Thymus (tissue), 11 donors: ENCODE data around the gene EDC3. TPM values are rescaled to one million over a fixed set of nuclear protein-coding genes. Genes with fewer than 3 reads are reported as not detected.

Experiments used
- DNase-seq, 9 donors: peaks; one replicate each; pipeline ENCODE4 v3.0.0-alpha.2; 2013; ENCODE audit warnings: low spot score in 9 of 9, low read depth in 6 of 9, missing footprints in 1 of 9
- H3K27ac ChIP-seq, 2 donors: one replicate each; pipeline ENCODE4 v1.5.1; 2013; ENCODE audit warnings: control low read depth in 1 of 2, low read depth in 1 of 2, low read length in 1 of 2, mild to moderate bottlenecking in 1 of 2, moderate library complexity in 1 of 2
- H3K27me3 ChIP-seq, 2 donors: one replicate each; pipeline ENCODE4 v1.5.1; 2013; ENCODE audit warnings: low read length in 1 of 2; ENCODE audit not compliant: control insufficient read depth in 2 of 2, insufficient read depth in 1 of 2
- H3K36me3 ChIP-seq, 2 donors: one replicate each; pipeline ENCODE4 v1.5.1; 2013; ENCODE audit warnings: low read length in 1 of 2, mild to moderate bottlenecking in 1 of 2, moderate library complexity in 1 of 2; ENCODE audit not compliant: control insufficient read depth in 2 of 2, insufficient read depth in 2 of 2
- H3K4me1 ChIP-seq, 2 donors: one replicate each; pipeline ENCODE4 v1.5.1; 2013; ENCODE audit warnings: low read length in 2 of 2; ENCODE audit not compliant: control insufficient read depth in 2 of 2, insufficient read depth in 2 of 2
- H3K4me3 ChIP-seq, 2 donors: one replicate each; pipeline ENCODE4 v1.5.1; 2013; ENCODE audit warnings: low read length in 2 of 2, control low read depth in 1 of 2, mild to moderate bottlenecking in 1 of 2
- H3K9me3 ChIP-seq, 2 donors: one replicate each; pipeline ENCODE4 v1.5.1; 2013; ENCODE audit warnings: low read length in 1 of 2, mild to moderate bottlenecking in 1 of 2; ENCODE audit not compliant: control insufficient read depth in 2 of 2, insufficient read depth in 1 of 2
- WGBS: extraction: QIAGEN DNeasy Blood & Tissue Kit; methylation state at CpG from one replicate; pipeline ENCODE4 v1.1.7; 2013; 5-methylcytosine and 5-hydroxymethylcytosine counted together
- polyA plus RNA-seq: library from polyadenylated mRNA; stranded (reverse); fragments of 200-250 nt; gene quantifications from one replicate; pipeline ENCODE4 v1.2.3, GENCODE V29; 2013
- total RNA-seq: library from RNA; stranded (reverse); fragments of 120-200 nt; gene quantifications from one replicate; pipeline ENCODE4 v1.2.4, GENCODE V29; 2013
- donor health status: healthy.

EDC3 gene
- total and polyA plus RNA-seq, 2 donors: 10.1 to 14.6 TPM

DNA sequence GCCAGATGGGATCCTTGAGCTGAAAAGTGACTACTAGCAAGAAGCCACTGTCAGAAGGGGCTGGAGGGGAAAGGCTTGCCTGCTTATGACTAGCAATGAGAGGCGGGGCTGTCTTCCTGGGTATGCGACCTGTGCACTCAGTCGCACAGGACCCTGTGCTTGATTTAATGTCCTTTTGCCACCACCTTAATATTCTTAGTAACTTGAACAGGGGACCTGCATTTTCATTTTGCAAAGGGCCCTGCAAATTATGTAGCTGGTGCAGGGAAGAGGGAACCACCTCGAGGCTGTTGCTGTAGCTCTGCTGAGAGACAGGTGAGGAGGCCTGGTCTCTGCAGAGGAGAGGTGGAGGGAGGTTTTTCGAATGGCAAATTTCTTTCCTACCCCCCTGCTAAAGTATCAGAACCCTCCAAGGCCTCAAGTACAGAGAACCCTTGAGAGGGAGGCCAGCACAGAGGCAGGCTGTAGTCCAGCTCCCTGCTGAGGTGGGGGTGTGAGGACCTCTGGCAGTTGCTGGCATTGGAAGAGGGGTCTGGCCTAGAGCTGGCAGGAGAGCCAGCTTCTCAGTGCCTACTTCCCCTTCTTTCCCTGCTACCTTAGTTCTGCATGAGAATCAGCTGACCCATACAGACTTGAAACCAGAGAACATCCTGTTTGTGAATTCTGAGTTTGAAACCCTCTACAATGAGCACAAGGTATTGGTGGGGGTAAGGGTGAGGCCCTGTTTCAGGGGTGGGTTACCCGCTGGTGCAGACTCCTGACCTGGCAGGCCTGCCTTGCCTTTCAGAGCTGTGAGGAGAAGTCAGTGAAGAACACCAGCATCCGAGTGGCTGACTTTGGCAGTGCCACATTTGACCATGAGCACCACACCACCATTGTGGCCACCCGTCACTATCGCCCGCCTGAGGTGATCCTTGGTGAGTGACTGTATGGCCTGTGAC lies 68.8 kb downstream of the EDC3 start:
- Histone ChIP-seq H3K4me1 (no peaks in the 10 kb centered on the region), H3K36me3 (peaks cover 95 to 97% of the 10 kb centered on the region in 2 donors), H3K9me3 (no peaks in the 10 kb centered on the region), H3K27ac (no peak overlapping the region), H3K27me3 (no peaks in the 10 kb centered on the region), H3K4me3 (no peak overlapping the region)
- DNase-seq: no peak
- 90% methylated on average over 10 of the region's 10 CpGs for WGBS

GRCh38 chr15:74626336-74626735 lies 69.5 kb downstream of the EDC3 start:
- Histone ChIP-seq H3K36me3 (peaks cover 98 to 100% of the 10 kb centered on the region in 2 donors), H3K4me3 (no peak overlapping the region), H3K27me3 (no peaks in the 10 kb centered on the region), H3K4me1 (no peaks in the 10 kb centered on the region), H3K9me3 (no peaks in the 10 kb centered on the region), H3K27ac (no peak overlapping the region)
- WGBS: 97% methylated on average over 7 of the region's 7 CpGs
- no peak for DNase-seq

DNA sequence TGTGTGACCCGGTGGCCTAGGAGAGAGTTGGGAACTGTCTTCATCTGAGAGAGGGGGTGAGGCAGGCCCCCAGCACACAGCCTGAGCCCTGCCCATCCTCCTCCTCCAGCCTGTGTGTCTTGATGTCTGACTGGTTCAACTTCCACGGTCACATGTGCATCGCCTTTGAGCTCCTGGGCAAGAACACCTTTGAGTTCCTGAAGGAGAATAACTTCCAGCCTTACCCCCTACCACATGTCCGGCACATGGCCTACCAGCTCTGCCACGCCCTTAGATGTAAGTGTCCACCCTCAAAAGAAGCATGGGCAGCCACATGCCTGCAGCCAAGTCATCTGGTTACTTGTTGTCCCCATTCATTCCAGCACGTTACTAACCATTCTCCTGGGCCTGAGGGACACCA lies 70.1 kb downstream of the EDC3 start:
- peaks cover 98 to 100% of the 10 kb centered on the region in 2 donors for H3K36me3 ChIP-seq
- H3K9me3 ChIP-seq: no peaks in the 10 kb centered on the region
- no peak for DNase-seq
- no peak overlapping the region for H3K4me3 ChIP-seq
- H3K27me3 ChIP-seq: no peaks in the 10 kb centered on the region
- H3K4me1 ChIP-seq: no peaks in the 10 kb centered on the region
- WGBS: 97% methylated on average over 6 of the region's 6 CpGs
- H3K27ac ChIP-seq: no peak overlapping the region

DNA sequence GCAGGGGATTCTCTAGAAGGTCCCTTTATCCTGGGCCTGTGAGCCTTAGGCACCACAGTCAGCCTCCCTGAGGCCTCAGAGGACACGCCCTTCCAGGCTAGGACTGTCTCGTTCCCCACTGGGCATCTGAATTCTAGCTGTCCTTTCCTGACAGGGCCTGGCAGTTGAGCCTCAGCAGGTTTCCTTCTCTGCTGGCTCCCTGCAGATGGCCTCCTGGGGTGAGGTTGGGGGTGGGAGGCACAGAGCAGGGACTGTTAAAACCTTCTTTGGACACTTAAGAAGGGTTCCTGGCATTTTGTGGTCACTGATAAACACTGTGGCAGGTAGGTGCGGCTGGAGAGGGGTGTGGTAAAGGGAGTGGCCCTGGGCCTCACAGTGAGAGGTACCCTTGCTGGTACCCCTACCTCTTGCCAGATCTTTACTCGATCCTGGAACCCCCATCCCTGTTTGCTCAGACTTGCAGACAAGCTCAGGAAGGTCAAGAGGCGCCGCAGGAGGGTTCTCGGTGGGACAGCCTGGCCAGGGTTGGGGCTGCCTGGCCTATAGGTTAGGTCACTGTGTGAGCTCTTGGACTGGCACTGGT lies 71.7 kb downstream of the EDC3 start:
- Histone ChIP-seq H3K9me3 (no peaks in the 10 kb centered on the region), H3K4me3 (no peak overlapping the region), H3K4me1 (no peaks in the 10 kb centered on the region), H3K36me3 (peaks cover 100% of the 10 kb centered on the region in 2 donors), H3K27me3 (no peaks in the 10 kb centered on the region), H3K27ac (no peak overlapping the region)
- no peak for DNase-seq
- WGBS: 96% methylated on average over 7 of the region's 7 CpGs

GRCh38 chr15:74622758-74623157 lies 73.1 kb downstream of the EDC3 start:
- H3K27me3 ChIP-seq: no peaks in the 10 kb centered on the region
- peaks cover 94 to 95% of the 10 kb centered on the region in 2 donors for H3K36me3 ChIP-seq
- peaks cover 0 to 3% of the 10 kb centered on the region in 2 donors for H3K4me1 ChIP-seq
- H3K4me3 ChIP-seq: no peak overlapping the region
- WGBS: 96% methylated on average over 3 of the region's 3 CpGs
- no peak for DNase-seq
- no peak overlapping the region for H3K27ac ChIP-seq
- H3K9me3 ChIP-seq: no peaks in the 10 kb centered on the region

GRCh38 chr15:74621936-74622335 lies 73.9 kb downstream of the EDC3 start:
- H3K36me3 ChIP-seq: peaks cover 86% of the 10 kb centered on the region in 2 donors
- H3K4me1 ChIP-seq: peaks cover 4 to 8% of the 10 kb centered on the region in 2 donors
- H3K27me3 ChIP-seq: no peaks in the 10 kb centered on the region
- H3K27ac ChIP-seq: no peak overlapping the region
- H3K4me3 ChIP-seq: no peak overlapping the region
- DNase-seq: no peak
- H3K9me3 ChIP-seq: no peaks in the 10 kb centered on the region
- 98% methylated on average over 21 of the region's 21 CpGs for WGBS

DNA sequence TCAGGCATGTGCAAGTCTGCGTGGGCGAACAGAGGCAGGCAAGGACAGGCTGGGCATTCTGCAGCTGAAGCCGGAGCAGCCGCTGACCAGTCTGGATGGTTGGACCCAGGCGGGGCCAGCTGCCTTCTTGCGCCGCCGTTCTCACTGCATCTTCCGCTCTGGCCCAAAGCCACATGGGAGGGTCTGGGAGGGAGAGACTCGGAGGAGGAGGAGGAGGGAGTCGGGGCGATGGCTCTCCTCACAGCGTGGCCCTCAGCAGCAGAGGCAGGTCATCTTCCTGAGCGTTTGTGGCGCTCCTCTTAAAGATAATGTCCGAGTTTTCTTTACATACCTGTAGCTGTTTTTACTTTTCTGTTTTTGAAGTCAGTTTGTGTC lies 74.3 kb downstream of the EDC3 start:
- DNase-seq: no peak
- no peak overlapping the region for H3K27ac ChIP-seq
- H3K27me3 ChIP-seq: no peaks in the 10 kb centered on the region
- WGBS: 99% methylated on average over 16 of the region's 16 CpGs
- H3K9me3 ChIP-seq: no peaks in the 10 kb centered on the region
- peaks cover 82% of the 10 kb centered on the region in 2 donors for H3K36me3 ChIP-seq
- peaks cover 8 to 12% of the 10 kb centered on the region in 2 donors for H3K4me1 ChIP-seq
- no peak overlapping the region for H3K4me3 ChIP-seq

DNA sequence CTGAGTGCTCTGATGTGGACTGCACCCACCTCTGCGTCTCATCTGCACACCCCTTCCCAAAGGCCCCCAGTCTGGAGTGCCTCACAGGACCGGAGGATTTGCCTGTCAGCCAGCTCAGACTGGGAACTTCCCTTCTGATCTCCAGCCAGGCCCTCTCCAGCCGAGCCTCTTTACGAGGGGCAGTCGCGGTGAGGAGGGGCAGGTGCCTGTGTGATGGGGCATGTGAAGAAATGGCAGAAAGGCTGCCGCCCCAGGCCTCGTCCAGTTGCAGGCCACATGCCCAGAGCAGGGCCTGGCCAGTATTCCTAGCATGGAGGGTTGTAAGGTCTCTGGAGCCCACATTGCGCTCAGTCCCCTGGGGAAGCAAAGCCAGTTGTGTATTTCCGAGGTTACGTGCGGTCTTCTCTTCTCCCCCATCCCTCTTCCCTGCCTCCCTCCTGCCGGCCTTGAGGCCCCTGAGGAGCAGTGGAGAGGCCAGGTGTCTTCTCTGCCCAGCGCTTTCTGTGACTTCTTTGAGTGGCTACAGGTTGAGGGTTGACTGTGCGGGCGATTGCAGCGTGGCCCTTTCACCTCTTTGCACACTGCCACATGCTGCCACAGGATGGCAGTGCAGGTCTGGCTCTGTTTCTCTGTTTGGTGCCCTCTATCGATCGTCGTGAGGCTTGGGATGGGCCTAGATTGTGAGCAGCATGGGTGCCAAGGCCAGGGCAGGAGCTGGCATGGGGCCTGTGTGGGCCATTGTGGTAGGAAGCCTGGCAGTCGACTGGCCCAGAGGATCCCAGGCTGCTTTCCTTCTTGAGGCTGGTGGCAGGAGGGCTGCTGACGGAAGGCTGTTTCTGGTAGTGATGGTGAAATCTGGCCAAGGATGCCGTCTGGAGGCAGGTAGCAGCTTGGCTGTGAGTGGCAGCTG lies 74.9 kb downstream of the EDC3 start:
- Histone ChIP-seq H3K9me3 (peaks cover 0 to 4% of the 10 kb centered on the region in 2 donors), H3K27me3 (no peaks in the 10 kb centered on the region), H3K36me3 (peaks cover 76% of the 10 kb centered on the region in 2 donors), H3K27ac (no peak overlapping the region), H3K4me1 (peaks cover 10 to 13% of the 10 kb centered on the region in 2 donors), H3K4me3 (no peak overlapping the region)
- peak in 6 of 9 donors; percentile 49 to 83 (median 66) for DNase-seq
- WGBS: 74% methylated on average over 23 of the region's 23 CpGs
